Vagina (tissue), 2 donors: ENCODE measurements around the gene INTS11. TPM values are rescaled to one million over a fixed set of nuclear protein-coding genes. Genes with fewer than 3 reads are reported as not detected.

Experiments
- DNase-seq, 2 donors: peaks; one replicate each; pipeline ENCODE4 v3.0.0-alpha.2; 2017; ENCODE audit errors: extremely low spot score in 2 of 2
- H3K27ac ChIP-seq: fragments of 200-600 bp; sonication (generic); one replicate; pipeline ENCODE4 v1.5.1; 2019
- H3K27me3 ChIP-seq: fragments of 200-600 bp; sonication (generic); one replicate; pipeline ENCODE4 v1.5.1; 2019
- H3K36me3 ChIP-seq, 2 donors: fragments of 200-600 bp; sonication (generic); one replicate each; pipeline ENCODE4 v1.5.1; 2017 to 2019
- H3K4me1 ChIP-seq: fragments of 200-600 bp; sonication (generic); one replicate; pipeline ENCODE4 v1.5.1; 2019
- H3K4me3 ChIP-seq, 2 donors: fragments of 200-600 bp; sonication (generic); 1 replicate in 1 of 2; 2 replicates in 1 of 2; pipeline ENCODE4 v1.5.1; 2016 to 2019
- H3K9me3 ChIP-seq: fragments of 200-600 bp; sonication (generic); one replicate; pipeline ENCODE4 v1.5.1; 2019
- POLR2A ChIP-seq, 2 donors: fragments of 450-650 bp; IDR thresholded peaks; one replicate each; pipeline ENCODE4 v1.6.1; 2017; ENCODE audit warnings: antibody characterized with exemption in 2 of 2, mild to moderate bottlenecking in 2 of 2, moderate library complexity in 2 of 2
- POLR2AphosphoS5 ChIP-seq, 2 donors: sonication (generic); formaldehyde crosslinking; IDR thresholded peaks; one replicate each; pipeline ENCODE4 v1.9.0; 2017; ENCODE audit warnings: antibody characterized with exemption in 2 of 2, mild to moderate bottlenecking in 2 of 2, low read depth in 1 of 2; ENCODE audit not compliant: insufficient read depth in 1 of 2
- intact Hi-C: fragments of 100-400 bp; cut with DNase I; formaldehyde crosslinking; loops from one replicate; pipeline ENCODE4 v1.15.1; 2023
- total RNA-seq: library from RNA; depleted of rRNA; stranded (reverse); fragments of >200 nt; gene quantifications from one replicate; pipeline ENCODE4 v1.2.3, GENCODE V29; 2016
- TF ChIP-seq, protein P1 (sequence below), 3 experiments: fragments of 450-650 bp in 2 of 3; fragments of 200-600 bp in 1 of 3; sonication (generic) in 1 of 3; IDR thresholded peaks; one replicate each; pipeline ENCODE4 v1.5.1; 2017 to 2019; ENCODE audit warnings: antibody characterized with exemption in 3 of 3, mild to moderate bottlenecking in 2 of 3, moderate library complexity in 2 of 3

INTS11 gene
- total RNA-seq, 1 donor from 2014 or later = 142 TPM

GRCh38 chr1:1307261-1307922, 17.1 kb downstream of the INTS11 start:
- no peaks in the 10 kb centered on the region for H3K27me3 ChIP-seq
- no peaks in the 10 kb centered on the region for H3K9me3 ChIP-seq
- TF ChIP-seq POLR2AphosphoS5 (IDR thresholded peaks at IDR 0.05; ENCODE audit: insufficient read depth in 1 of 2, low read depth in 1 of 2) (no peak), POLR2A (IDR thresholded peaks at IDR 0.05) (no peak)
- TF ChIP-seq, protein P1, sequence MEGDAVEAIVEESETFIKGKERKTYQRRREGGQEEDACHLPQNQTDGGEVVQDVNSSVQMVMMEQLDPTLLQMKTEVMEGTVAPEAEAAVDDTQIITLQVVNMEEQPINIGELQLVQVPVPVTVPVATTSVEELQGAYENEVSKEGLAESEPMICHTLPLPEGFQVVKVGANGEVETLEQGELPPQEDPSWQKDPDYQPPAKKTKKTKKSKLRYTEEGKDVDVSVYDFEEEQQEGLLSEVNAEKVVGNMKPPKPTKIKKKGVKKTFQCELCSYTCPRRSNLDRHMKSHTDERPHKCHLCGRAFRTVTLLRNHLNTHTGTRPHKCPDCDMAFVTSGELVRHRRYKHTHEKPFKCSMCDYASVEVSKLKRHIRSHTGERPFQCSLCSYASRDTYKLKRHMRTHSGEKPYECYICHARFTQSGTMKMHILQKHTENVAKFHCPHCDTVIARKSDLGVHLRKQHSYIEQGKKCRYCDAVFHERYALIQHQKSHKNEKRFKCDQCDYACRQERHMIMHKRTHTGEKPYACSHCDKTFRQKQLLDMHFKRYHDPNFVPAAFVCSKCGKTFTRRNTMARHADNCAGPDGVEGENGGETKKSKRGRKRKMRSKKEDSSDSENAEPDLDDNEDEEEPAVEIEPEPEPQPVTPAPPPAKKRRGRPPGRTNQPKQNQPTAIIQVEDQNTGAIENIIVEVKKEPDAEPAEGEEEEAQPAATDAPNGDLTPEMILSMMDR (IDR thresholded peaks at IDR 0.05) = no peak
- peak overlapping the region; percentile 95 to 97 for H3K4me3 ChIP-seq
- H3K36me3 ChIP-seq = peaks cover 0 to 14% of the 10 kb centered on the region in 2 donors
- H3K27ac ChIP-seq = peak overlapping the region; percentile 93
- intact Hi-C loops = loop anchor here (5.0 kb wide), 1 partner anchor 40 kb away; the partner anchor contains the start of gene DVL1
- DNase-seq = no peak
- H3K4me1 ChIP-seq = peaks cover 69% of the 10 kb centered on the region

GRCh38 chr1:1306661-1307260, 17.7 kb downstream of the INTS11 start:
- H3K36me3 ChIP-seq = peaks cover 0 to 8% of the 10 kb centered on the region in 2 donors
- H3K27me3 ChIP-seq = no peaks in the 10 kb centered on the region
- no peaks in the 10 kb centered on the region for H3K9me3 ChIP-seq
- H3K4me1 ChIP-seq = peaks cover 76% of the 10 kb centered on the region
- peak overlapping the region; percentile 95 to 97 for H3K4me3 ChIP-seq
- DNase-seq = no peak
- H3K27ac ChIP-seq = peak overlapping the region; percentile 93
- intact Hi-C loops = loop anchor here (5.0 kb wide), 1 partner anchor 41 kb away; the partner anchor contains the start of gene DVL1
- TF ChIP-seq POLR2A (IDR thresholded peaks at IDR 0.05) (no peak), POLR2AphosphoS5 (IDR thresholded peaks at IDR 0.05; ENCODE audit: insufficient read depth in 1 of 2, low read depth in 1 of 2) (no peak)
- TF ChIP-seq, protein P1 (IDR thresholded peaks at IDR 0.05) = no peak

GRCh38 chr1:1306070-1306660, 18.3 kb downstream of the INTS11 start:
- H3K9me3 ChIP-seq = no peaks in the 10 kb centered on the region
- peak overlapping the region; percentile 91 for H3K27ac ChIP-seq
- intact Hi-C loops = loop anchor here (5.0 kb wide), 1 partner anchor 41 kb away; the partner anchor contains the start of gene DVL1
- TF ChIP-seq POLR2AphosphoS5 (IDR thresholded peaks at IDR 0.05; ENCODE audit: insufficient read depth in 1 of 2, low read depth in 1 of 2) (no peak), POLR2A (IDR thresholded peaks at IDR 0.05) (no peak)
- TF ChIP-seq, protein P1 (IDR thresholded peaks at IDR 0.05) = no peak
- H3K36me3 ChIP-seq = peaks cover 0 to 2% of the 10 kb centered on the region in 2 donors
- DNase-seq = no peak
- peaks cover 77% of the 10 kb centered on the region for H3K4me1 ChIP-seq
- H3K27me3 ChIP-seq = no peaks in the 10 kb centered on the region
- H3K4me3 ChIP-seq = peak overlapping the region; percentile 95 to 97

DNA sequence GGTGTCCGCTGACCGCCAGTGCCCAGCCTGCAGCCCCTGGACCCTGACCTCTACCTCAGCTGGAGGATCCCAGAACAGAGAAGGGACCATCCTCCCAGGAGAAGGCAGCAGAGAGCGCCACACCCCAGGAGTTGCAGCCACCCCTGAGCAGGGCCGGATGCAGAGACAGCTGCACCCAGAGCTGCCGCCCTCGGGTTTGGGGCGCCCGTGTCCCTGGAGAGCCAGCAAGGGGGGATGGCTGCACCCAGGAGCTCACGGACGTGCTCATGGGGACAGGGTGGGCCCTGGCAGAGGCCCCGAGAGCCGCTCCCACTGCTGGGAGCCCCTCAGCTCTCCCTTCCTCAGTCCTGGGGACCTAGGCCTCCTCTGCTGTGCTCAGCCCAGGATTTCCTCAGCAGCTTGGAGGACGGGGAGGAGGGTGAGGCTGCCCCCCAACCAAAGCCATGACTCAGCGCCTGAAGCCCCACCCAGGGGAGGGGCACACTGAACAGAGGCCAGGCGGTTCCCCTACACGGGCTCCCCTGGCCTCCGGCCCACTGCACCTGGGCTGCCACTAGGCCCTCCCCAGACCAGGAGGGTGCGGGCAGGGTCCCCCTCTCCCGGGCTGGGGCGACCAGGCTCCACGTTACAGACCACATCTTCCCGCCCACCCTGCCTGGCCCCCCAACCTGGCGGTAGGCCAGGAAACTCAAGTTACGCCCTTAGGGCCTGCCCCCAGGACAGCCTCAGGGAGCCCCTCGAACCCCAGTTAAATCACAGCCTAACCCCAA, 19.0 kb downstream of the INTS11 start:
- no peak for DNase-seq
- Histone ChIP-seq H3K27ac (peak overlapping the region; percentile 91), H3K4me1 (peaks cover 77% of the 10 kb centered on the region), H3K4me3 (peak overlapping the region; percentile 95 to 97), H3K27me3 (no peaks in the 10 kb centered on the region), H3K9me3 (no peaks in the 10 kb centered on the region), H3K36me3 (no peaks in the 10 kb centered on the region)
- intact Hi-C loops = loop anchor here (5.0 kb wide), 1 partner anchor 42 kb away; the partner anchor contains the start of gene DVL1
- TF ChIP-seq POLR2A (IDR thresholded peaks at IDR 0.05) (peak in 1 of 2 donors; percentile 30), POLR2AphosphoS5 (IDR thresholded peaks at IDR 0.05; ENCODE audit: insufficient read depth in 1 of 2, low read depth in 1 of 2) (peak; percentile 45 to 51)
- TF ChIP-seq, protein P1 (IDR thresholded peaks at IDR 0.05) = no peak
